NOMO-1 (cell line): Measurements from ENCODE around the gene YJEFN3.

ENCODE experiments used
- DNase-seq, 2 experiments: peaks; one replicate each; lab custom pipeline; 2025; ENCODE audit not compliant: unreplicated experiment in 2 of 2; lab: John Stamatoyannopoulos, UW

YJEFN3 gene

GRCh38 chr19:19535311-19536191 is 6.8 kb downstream of the YJEFN3 start:
- DNase-seq: no peak

- DNase-seq: no peak
Observed at GRCh38 chr19:19537075-19538048, 8.7 kb downstream of the YJEFN3 start.

GRCh38 chr19:19538061-19538784 is 9.5 kb downstream of the YJEFN3 start, which contains the start of gene CILP2:
TSS of gene CILP2 (plus strand) at chr19:19538265. CDS start at chr19:19538350, 85 bp downstream.
- DNase-seq: no peak

- no peak for DNase-seq
Observed at GRCh38 chr19:19538785-19539166, 10.1 kb downstream of the YJEFN3 start.

- no peak for DNase-seq
Observed at GRCh38 chr19:19539698-19540063, 11.0 kb downstream of the YJEFN3 start.

GRCh38 chr19:19540064-19540714 is 11.5 kb downstream of the YJEFN3 start:
- DNase-seq: no peak

- no peak for DNase-seq
Observed at GRCh38 chr19:19540715-19541515, 12.2 kb downstream of the YJEFN3 start.

GRCh38 chr19:19541616-19542015 is 12.9 kb downstream of the YJEFN3 start:
- DNase-seq: no peak

GRCh38 chr19:19542507-19542906 is 13.8 kb downstream of the YJEFN3 start:
- DNase-seq: peak; percentile 23 to 45

- DNase-seq: no peak
Observed at GRCh38 chr19:19543101-19543500, 14.4 kb downstream of the YJEFN3 start.

GRCh38 chr19:19543640-19544039 is 14.9 kb downstream of the YJEFN3 start:
- DNase-seq: no peak

GRCh38 chr19:19544257-19544953 is 15.7 kb downstream of the YJEFN3 start:
- no peak for DNase-seq

GRCh38 chr19:19544954-19545591 is 16.4 kb downstream of the YJEFN3 start:
- DNase-seq: no peak

- no peak for DNase-seq
Observed at GRCh38 chr19:19545707-19546106, 17.0 kb downstream of the YJEFN3 start.

GRCh38 chr19:19546751-19547162 is 18.0 kb downstream of the YJEFN3 start:
- DNase-seq: no peak

GRCh38 chr19:19547674-19548336 is 19.1 kb downstream of the YJEFN3 start:
- DNase-seq: no peak

- DNase-seq: no peak
Observed at GRCh38 chr19:19548915-19549759, 20.4 kb downstream of the YJEFN3 start.
